Thyroid gland (tissue), 4 donors: ENCODE measurements around the gene KCNE4.

ENCODE experiments used
- POLR2A ChIP-seq, 2 donors: fragments of 450-650 bp; IDR thresholded peaks; one replicate each; pipeline ENCODE4 v1.6.1; 2017; ENCODE audit warnings: antibody characterized with exemption in 2 of 2, mild to moderate bottlenecking in 2 of 2, moderate library complexity in 1 of 2
- TF ChIP-seq, protein P1 (sequence below), 6 experiments: fragments of 200-600 bp in 3 of 6; fragments of 450-650 bp in 3 of 6; sonication (generic) in 3 of 6; IDR thresholded peaks; one replicate each; pipeline ENCODE4 v1.5.1; 2016 to 2019; ENCODE audit warnings: antibody characterized with exemption in 6 of 6, mild to moderate bottlenecking in 2 of 6, inconsistent platforms in 1 of 6, moderate library complexity in 1 of 6

DNA sequence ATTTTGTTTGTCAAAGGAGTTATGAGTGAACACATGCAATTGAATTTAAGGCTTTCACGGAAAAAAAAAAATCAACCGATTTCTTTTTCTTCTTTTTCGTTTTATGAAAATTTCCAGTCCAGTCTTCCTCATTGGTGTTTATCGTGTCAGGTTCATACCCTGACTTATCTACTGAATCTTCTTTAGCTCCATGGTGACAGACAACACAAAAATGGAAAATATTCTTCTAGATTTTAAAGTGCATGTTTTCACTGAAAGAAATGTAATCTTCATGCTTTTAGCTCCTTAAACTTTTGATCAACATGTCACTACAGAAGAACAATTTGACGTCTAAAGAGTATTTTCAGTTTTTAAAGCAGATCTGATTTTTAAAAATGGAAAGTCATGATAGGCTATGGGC is 14.7 kb downstream of the KCNE4 start:
- no peak for TF ChIP-seq POLR2A (IDR thresholded peaks at IDR 0.05)
- TF ChIP-seq, protein P1, sequence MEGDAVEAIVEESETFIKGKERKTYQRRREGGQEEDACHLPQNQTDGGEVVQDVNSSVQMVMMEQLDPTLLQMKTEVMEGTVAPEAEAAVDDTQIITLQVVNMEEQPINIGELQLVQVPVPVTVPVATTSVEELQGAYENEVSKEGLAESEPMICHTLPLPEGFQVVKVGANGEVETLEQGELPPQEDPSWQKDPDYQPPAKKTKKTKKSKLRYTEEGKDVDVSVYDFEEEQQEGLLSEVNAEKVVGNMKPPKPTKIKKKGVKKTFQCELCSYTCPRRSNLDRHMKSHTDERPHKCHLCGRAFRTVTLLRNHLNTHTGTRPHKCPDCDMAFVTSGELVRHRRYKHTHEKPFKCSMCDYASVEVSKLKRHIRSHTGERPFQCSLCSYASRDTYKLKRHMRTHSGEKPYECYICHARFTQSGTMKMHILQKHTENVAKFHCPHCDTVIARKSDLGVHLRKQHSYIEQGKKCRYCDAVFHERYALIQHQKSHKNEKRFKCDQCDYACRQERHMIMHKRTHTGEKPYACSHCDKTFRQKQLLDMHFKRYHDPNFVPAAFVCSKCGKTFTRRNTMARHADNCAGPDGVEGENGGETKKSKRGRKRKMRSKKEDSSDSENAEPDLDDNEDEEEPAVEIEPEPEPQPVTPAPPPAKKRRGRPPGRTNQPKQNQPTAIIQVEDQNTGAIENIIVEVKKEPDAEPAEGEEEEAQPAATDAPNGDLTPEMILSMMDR (IDR thresholded peaks at IDR 0.05) = no peak
